Brain microvascular endothelial cell (primary cell): ENCODE results near the gene CDK16.

Source experiments
- DNase-seq: peaks from one replicate; pipeline ENCODE4 v3.0.0-alpha.2; 2020
- H3K27ac ChIP-seq: fragments of 250-450 bp; sonication (Bioruptor Pico); 2 replicates; pipeline ENCODE4 v1.5.1; 2020; ENCODE audit warnings: mild to moderate bottlenecking, moderate library complexity
- H3K27me3 ChIP-seq: fragments of 250-450 bp; sonication (Bioruptor Pico); replicated peaks from 2 replicates; pipeline ENCODE4 v1.5.1; 2020; ENCODE audit warnings: mild to moderate bottlenecking
- H3K36me3 ChIP-seq: fragments of 250-450 bp; sonication (Bioruptor Pico); replicated peaks from 2 replicates; pipeline ENCODE4 v1.5.1; 2020; ENCODE audit warnings: mild to moderate bottlenecking
- H3K4me3 ChIP-seq: 2 replicates; pipeline ENCODE4 v1.5.1; 2011; ENCODE audit warnings: low read depth, mild to moderate bottlenecking, control low read depth, low read length, moderate library complexity
- in situ Hi-C: cut with HindIII; loops from 2 replicates; pipeline ENCODE4 v1.10.0; 2017; ENCODE audit warnings: low sequenced_read_pairs, low pct_ligation_motif_present
- TF ChIP-seq, protein P1 (sequence below): IDR thresholded peaks from 2 replicates; pipeline ENCODE4 v1.5.1; 2011; ENCODE audit warnings: low read depth, mild to moderate bottlenecking, moderate library complexity, low read length, control low read depth, inconsistent platforms; ENCODE audit errors: missing control alignments

The CDK16 gene

GRCh38 chrX:47202877-47203276 lies 15.6 kb upstream of the CDK16 start:
- H3K4me3 ChIP-seq, result no peak overlapping the region
- in situ Hi-C loops, result no loop called here
- TF ChIP-seq, protein P1, sequence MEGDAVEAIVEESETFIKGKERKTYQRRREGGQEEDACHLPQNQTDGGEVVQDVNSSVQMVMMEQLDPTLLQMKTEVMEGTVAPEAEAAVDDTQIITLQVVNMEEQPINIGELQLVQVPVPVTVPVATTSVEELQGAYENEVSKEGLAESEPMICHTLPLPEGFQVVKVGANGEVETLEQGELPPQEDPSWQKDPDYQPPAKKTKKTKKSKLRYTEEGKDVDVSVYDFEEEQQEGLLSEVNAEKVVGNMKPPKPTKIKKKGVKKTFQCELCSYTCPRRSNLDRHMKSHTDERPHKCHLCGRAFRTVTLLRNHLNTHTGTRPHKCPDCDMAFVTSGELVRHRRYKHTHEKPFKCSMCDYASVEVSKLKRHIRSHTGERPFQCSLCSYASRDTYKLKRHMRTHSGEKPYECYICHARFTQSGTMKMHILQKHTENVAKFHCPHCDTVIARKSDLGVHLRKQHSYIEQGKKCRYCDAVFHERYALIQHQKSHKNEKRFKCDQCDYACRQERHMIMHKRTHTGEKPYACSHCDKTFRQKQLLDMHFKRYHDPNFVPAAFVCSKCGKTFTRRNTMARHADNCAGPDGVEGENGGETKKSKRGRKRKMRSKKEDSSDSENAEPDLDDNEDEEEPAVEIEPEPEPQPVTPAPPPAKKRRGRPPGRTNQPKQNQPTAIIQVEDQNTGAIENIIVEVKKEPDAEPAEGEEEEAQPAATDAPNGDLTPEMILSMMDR, result no peak
- H3K36me3 ChIP-seq, result peaks cover 98% of the 10 kb centered on the region
- DNase-seq, result no peak
- no peak overlapping the region for H3K27ac ChIP-seq
- H3K27me3 ChIP-seq, result no peaks in the 10 kb centered on the region

GRCh38 chrX:47204970-47205369 lies 13.5 kb upstream of the CDK16 start:
- TF ChIP-seq, protein P1, result no peak
- in situ Hi-C loops, result no loop called here
- Histone ChIP-seq H3K27me3 (no peaks in the 10 kb centered on the region), H3K36me3 (peaks cover 99% of the 10 kb centered on the region), H3K4me3 (no peak overlapping the region), H3K27ac (no peak overlapping the region)
- no peak for DNase-seq

- no peak for DNase-seq
- Histone ChIP-seq H3K27me3 (no peaks in the 10 kb centered on the region), H3K4me3 (no peak overlapping the region), H3K36me3 (peaks cover 99% of the 10 kb centered on the region), H3K27ac (no peak overlapping the region)
- TF ChIP-seq, protein P1, result no peak
- in situ Hi-C loops, result no loop called here
Measured at GRCh38 chrX:47206316-47206715, 12.2 kb upstream of the CDK16 start.

DNA sequence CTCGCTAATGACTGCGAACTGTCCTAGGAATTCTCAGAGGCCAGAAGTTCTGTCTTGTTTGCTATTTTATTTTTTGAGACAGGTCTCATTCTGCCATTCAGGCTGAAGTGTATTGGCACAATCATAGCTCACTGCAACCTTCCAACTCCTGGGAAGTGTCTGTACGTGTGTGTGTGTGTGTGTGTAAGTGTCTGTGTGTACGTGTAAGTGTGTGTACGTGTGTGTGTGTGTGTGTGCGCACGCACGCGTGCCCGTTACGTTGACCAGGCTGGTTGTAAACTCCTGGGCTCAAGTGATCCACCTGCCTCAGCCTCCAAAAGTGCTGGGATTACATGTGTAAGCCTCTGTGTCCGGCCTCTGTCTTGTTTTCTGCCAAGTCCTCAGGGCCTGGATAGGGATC lies 10.4 kb upstream of the CDK16 start:
- Histone ChIP-seq H3K27ac (no peak overlapping the region), H3K4me3 (no peak overlapping the region), H3K36me3 (peaks cover 98% of the 10 kb centered on the region), H3K27me3 (no peaks in the 10 kb centered on the region)
- DNase-seq, result no peak
- TF ChIP-seq, protein P1, result no peak
- in situ Hi-C loops, result no loop called here

DNA sequence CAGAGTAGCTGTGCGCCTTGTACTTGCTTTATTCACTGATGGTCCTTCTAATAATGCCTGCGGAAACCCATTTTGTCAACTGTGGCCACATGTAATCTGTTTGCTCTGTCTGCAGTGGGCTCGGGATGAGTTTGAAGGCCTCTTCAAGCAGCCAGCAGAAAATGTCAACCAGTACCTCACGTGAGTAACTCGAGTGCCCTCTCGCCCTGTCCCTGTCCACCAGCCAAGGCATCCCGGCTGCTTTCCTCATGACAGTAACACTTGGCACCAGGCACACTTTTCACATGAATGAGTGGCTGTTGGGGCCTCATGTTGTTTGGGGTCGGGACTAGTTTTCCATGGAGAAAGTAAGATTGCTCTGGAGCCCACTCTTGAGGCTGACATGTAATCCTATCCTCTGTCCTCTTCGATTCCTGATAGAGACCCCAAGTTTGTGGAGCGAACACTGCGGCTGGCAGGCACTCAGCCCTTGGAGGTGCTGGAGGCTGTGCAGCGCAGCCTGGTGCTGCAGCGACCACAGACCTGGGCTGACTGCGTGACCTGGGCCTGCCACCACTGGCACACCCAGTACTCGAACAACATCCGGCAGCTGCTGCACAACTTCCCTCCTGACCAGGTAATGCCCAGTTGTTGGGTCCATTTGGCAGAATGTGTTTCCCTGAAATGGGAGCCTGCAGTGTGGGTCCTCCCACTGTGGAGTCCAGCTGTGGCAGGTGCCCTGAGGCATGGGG lies 8.8 kb upstream of the CDK16 start:
- Histone ChIP-seq H3K27ac (no peak overlapping the region), H3K4me3 (no peak overlapping the region), H3K27me3 (no peaks in the 10 kb centered on the region), H3K36me3 (peaks cover 96% of the 10 kb centered on the region)
- DNase-seq, result no peak
- in situ Hi-C loops, result no loop called here
- TF ChIP-seq, protein P1, result no peak
